Esophagus muscularis mucosa (tissue), 4 donors: ENCODE measurements around the gene MICAL3. TPM values are rescaled to one million over a fixed set of nuclear protein-coding genes. Genes with fewer than 3 reads are reported as not detected.

Experiments used
- DNase-seq: peaks from one replicate; pipeline ENCODE4 v3.0.0-alpha.2; 2017; ENCODE audit errors: extremely low spot score
- H3K27ac ChIP-seq, 4 donors: fragments of 200-600 bp; sonication (generic); replicated peaks in 1 of 4; 1 replicate in 3 of 4; 2 replicates in 1 of 4; pipeline ENCODE4 v1.5.1; 2016 to 2019; ENCODE audit warnings: mild to moderate bottlenecking in 1 of 4
- H3K27me3 ChIP-seq, 4 donors: fragments of 200-600 bp; sonication (generic); one replicate each; pipeline versions ENCODE4 v1.5.1 to v1.6.0; 2016 to 2019
- H3K36me3 ChIP-seq, 4 donors: fragments of 200-600 bp; sonication (generic); one replicate each; pipeline ENCODE4 v1.5.1; 2016 to 2019
- H3K4me1 ChIP-seq, 4 donors: fragments of 200-600 bp; sonication (generic); one replicate each; pipeline ENCODE4 v1.5.1; 2016 to 2019
- H3K4me3 ChIP-seq, 4 donors: fragments of 200-600 bp; sonication (generic); 1 replicate in 2 of 4; 2 replicates in 2 of 4; pipeline ENCODE4 v1.5.1; 2016 to 2019; ENCODE audit warnings: mild to moderate bottlenecking in 4 of 4, moderate library complexity in 1 of 4
- H3K9me3 ChIP-seq, 4 donors: fragments of 200-600 bp; sonication (generic); 1 replicate in 3 of 4; 2 replicates in 1 of 4; pipeline ENCODE4 v1.5.1; 2016 to 2019
- EP300 ChIP-seq: sonication (generic); formaldehyde crosslinking; IDR thresholded peaks from one replicate; pipeline ENCODE4 v1.6.1; 2017; ENCODE audit warnings: antibody characterized with exemption
- POLR2A ChIP-seq: fragments of 450-650 bp; IDR thresholded peaks from one replicate; pipeline ENCODE4 v1.6.1; 2017; ENCODE audit warnings: antibody characterized with exemption, moderate library complexity, mild to moderate bottlenecking, low read depth
- POLR2AphosphoS5 ChIP-seq, 2 donors: sonication (generic); formaldehyde crosslinking; IDR thresholded peaks; one replicate each; pipeline ENCODE4 v1.6.1; 2017; ENCODE audit warnings: antibody characterized with exemption in 2 of 2
- WGBS: methylation state at CpG from one replicate; pipeline ENCODE4 v1.1.5; 2018; 5-methylcytosine and 5-hydroxymethylcytosine counted together
- intact Hi-C: fragments of 100-400 bp; cut with DNase I; formaldehyde crosslinking; loops from one replicate; pipeline ENCODE4 v1.15.1; 2023
- total RNA-seq, 4 donors: library from RNA; depleted of rRNA; stranded (reverse); fragments of >200 nt; gene quantifications; one replicate each; pipeline versions ENCODE4 v1.1.0 to v1.2.1, GENCODE V29; 2016
- TF ChIP-seq, protein P1 (sequence below), 3 experiments: fragments of 200-600 bp in 2 of 3; fragments of 450-650 bp in 1 of 3; sonication (generic) in 2 of 3; IDR thresholded peaks; one replicate each; pipeline ENCODE4 v1.5.1; 2017 to 2019; ENCODE audit warnings: antibody characterized with exemption in 3 of 3, mild to moderate bottlenecking in 2 of 3, moderate library complexity in 1 of 3

Gene MICAL3
- total RNA-seq, 4 donors from 2014 or later: 35.1 to 91.8 (median 67.8) TPM

DNA sequence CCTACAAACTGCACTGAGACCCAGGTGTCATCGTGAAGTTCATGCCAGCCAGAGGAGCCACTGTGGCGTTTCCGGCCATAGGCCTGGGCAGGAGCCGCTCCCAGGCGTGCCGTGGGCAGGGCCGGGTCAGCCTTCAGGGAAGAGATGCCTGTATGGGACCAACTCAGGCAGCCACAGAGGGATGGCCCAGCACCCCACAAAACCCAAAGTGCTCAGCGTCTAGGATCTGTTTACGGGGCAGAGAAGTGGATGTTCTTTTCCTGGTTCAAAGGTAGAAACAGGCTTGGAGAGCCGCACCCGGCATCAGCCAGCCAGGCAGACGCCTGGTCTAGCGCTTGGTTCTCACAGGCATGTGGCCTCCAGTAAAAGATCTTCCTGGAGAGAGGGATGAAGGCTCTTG lies 241.7 kb downstream of the MICAL3 start:
- no peak for DNase-seq
- over 99% methylated on average over 12 of the region's 13 CpGs for WGBS
- Histone ChIP-seq H3K27me3 (peaks cover 0 to 29% (median 0%) of the 10 kb centered on the region in 4 donors), H3K36me3 (peaks cover 0 to under 1% (median 0%) of the 10 kb centered on the region in 4 donors), H3K9me3 (no peaks in the 10 kb centered on the region), H3K27ac (no peak overlapping the region), H3K4me3 (no peak overlapping the region), H3K4me1 (peaks cover 27 to 50% (median 43%) of the 10 kb centered on the region in 4 donors)
- intact Hi-C loops: loop anchor here (5.0 kb wide), 1 partner anchor 35 kb away; no protein-coding TSS in a partner anchor
- TF ChIP-seq, protein P1, sequence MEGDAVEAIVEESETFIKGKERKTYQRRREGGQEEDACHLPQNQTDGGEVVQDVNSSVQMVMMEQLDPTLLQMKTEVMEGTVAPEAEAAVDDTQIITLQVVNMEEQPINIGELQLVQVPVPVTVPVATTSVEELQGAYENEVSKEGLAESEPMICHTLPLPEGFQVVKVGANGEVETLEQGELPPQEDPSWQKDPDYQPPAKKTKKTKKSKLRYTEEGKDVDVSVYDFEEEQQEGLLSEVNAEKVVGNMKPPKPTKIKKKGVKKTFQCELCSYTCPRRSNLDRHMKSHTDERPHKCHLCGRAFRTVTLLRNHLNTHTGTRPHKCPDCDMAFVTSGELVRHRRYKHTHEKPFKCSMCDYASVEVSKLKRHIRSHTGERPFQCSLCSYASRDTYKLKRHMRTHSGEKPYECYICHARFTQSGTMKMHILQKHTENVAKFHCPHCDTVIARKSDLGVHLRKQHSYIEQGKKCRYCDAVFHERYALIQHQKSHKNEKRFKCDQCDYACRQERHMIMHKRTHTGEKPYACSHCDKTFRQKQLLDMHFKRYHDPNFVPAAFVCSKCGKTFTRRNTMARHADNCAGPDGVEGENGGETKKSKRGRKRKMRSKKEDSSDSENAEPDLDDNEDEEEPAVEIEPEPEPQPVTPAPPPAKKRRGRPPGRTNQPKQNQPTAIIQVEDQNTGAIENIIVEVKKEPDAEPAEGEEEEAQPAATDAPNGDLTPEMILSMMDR (IDR thresholded peaks at IDR 0.05): no peak
- no peak for TF ChIP-seq EP300
- no peak for TF ChIP-seq POLR2AphosphoS5 (IDR thresholded peaks at IDR 0.05)
- TF ChIP-seq POLR2A: no peak

DNA sequence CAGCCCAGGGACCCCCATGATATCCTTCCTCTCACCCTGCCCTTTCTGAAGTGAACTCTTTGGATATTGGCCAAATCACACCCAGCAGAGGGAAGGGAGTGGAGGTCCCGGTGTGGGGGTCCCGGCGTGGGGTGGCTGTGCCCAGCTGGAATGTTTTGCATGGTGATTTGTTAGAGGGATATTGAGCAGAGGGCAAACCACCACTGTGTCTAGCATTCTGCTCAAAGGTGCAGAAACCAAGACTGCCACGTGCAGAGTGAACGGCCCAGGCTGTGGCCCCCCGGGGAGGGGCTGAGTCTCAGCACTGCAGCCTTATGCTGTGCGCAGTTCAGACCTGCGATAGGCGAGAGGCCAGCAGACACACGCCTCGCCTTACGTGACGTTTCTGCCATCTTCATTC lies 242.2 kb downstream of the MICAL3 start:
- Histone ChIP-seq H3K9me3 (no peaks in the 10 kb centered on the region), H3K4me1 (peaks cover 23 to 45% (median 38%) of the 10 kb centered on the region in 4 donors), H3K4me3 (no peak overlapping the region), H3K27me3 (peaks cover 0 to 29% (median 0%) of the 10 kb centered on the region in 4 donors), H3K27ac (no peak overlapping the region), H3K36me3 (no peaks in the 10 kb centered on the region)
- WGBS: 79% methylated on average over 13 of the region's 13 CpGs
- DNase-seq: no peak
- TF ChIP-seq EP300 (no peak), POLR2A (no peak), POLR2AphosphoS5 (IDR thresholded peaks at IDR 0.05) (no peak)
- TF ChIP-seq, protein P1 (IDR thresholded peaks at IDR 0.05): no peak
- intact Hi-C loops: loop anchor here (5.0 kb wide), 1 partner anchor 35 kb away; no protein-coding TSS in a partner anchor

DNA sequence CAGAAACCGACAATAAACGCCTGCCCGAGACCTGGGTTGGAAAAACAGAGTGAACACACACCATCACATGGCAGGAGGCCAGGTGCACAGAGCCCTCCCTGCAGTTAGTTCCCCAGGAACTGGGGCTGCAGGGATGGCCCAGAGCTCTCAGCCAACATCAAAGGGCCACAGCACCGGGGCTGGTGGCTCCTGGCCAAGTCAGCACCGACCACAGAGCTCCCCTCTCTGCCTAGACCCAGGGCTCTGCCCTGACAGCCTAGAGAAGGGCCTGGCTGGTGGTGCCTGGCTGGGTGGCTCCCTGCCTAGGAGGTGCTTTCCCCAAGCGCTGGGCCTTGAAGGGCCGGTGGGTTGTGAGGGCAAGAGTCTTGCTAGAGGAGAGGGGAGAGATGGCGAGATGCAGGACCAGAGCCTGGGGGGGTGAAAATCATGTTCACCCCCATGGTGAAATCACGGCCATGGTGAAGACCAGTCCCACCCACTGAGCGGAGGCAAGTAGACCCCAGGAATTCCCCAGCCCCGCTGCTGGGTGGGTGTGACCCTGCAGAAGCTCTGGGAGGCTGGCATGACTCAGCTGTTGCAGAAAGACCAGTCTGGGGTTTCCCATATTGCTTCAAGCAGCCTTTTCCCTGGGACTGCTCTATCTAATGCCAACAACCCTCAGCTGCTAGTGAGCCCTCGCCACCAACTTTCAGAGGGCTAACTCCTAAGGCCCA lies 242.9 kb downstream of the MICAL3 start:
- no peaks in the 10 kb centered on the region for H3K36me3 ChIP-seq
- intact Hi-C loops: loop anchor here (5.0 kb wide), 1 partner anchor 34 kb away; no protein-coding TSS in a partner anchor

DNA sequence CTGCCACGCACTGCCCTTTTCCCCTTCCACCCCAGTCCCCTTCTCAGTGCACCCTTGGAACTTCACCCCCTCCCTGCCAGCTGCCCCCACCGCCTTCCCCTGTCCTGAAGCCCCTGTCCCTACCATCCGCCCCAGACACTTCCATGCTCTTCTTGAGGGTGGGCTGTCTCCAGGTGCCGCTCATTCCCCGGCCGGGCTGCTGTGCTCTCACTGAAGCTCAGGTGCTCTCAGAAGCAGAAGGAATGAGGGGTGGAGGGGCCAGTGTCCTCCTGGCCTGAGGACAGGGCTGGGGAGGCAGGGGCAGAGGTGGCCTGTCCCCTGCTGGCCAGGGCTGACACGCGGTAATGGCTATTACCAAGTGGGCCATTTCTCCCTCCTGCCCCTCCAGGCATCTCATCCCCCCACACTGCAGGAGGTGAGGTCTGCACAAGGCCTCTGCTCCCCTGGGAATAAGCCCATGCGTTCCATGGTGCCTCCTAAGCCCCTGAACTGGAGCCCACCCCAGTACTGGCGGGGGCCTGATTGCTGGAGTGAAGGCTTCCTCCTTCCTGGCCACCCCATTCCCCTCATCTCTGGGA lies 243.5 kb downstream of the MICAL3 start:
- intact Hi-C loops: loop anchor here (5.0 kb wide), 1 partner anchor 34 kb away; no protein-coding TSS in a partner anchor
- no peak overlapping the region for H3K4me3 ChIP-seq

More for the DNA sequence above, 242.9 kb downstream of the MICAL3 start:
- H3K4me1 ChIP-seq: peaks cover 16 to 38% (median 32%) of the 10 kb centered on the region in 4 donors
- DNase-seq: no peak
- H3K4me3 ChIP-seq: no peak overlapping the region
- peaks cover 0 to 29% (median 0%) of the 10 kb centered on the region in 4 donors for H3K27me3 ChIP-seq
- WGBS: 46% methylated on average over 10 of the region's 12 CpGs
- no peaks in the 10 kb centered on the region for H3K9me3 ChIP-seq
- TF ChIP-seq EP300 (no peak), POLR2AphosphoS5 (IDR thresholded peaks at IDR 0.05) (no peak), POLR2A (no peak)
- TF ChIP-seq, protein P1 (IDR thresholded peaks at IDR 0.05): no peak
- H3K27ac ChIP-seq: no peak overlapping the region

More for the DNA sequence above, 243.5 kb downstream of the MICAL3 start:
- H3K36me3 ChIP-seq: no peaks in the 10 kb centered on the region
- DNase-seq: no peak
- no peak overlapping the region for H3K27ac ChIP-seq
- TF ChIP-seq, protein P1 (IDR thresholded peaks at IDR 0.05): no peak
- TF ChIP-seq POLR2AphosphoS5 (IDR thresholded peaks at IDR 0.05): no peak
- TF ChIP-seq EP300: no peak
- no peak for TF ChIP-seq POLR2A
- H3K27me3 ChIP-seq: peaks cover 0 to 29% (median 0%) of the 10 kb centered on the region in 4 donors
- 91% methylated on average over 7 of the region's 10 CpGs for WGBS
- no peaks in the 10 kb centered on the region for H3K9me3 ChIP-seq
- peaks cover 11 to 32% (median 26%) of the 10 kb centered on the region in 4 donors for H3K4me1 ChIP-seq
